Right cardiac atrium (tissue), 5 donors: ENCODE data around the gene FLAD1. TPM values are rescaled to one million over a fixed set of nuclear protein-coding genes. Genes with fewer than 3 reads are reported as not detected.
A peak's percentile ranks its signal among the peaks of the same experiment; 100 is the strongest.
"Not testable (repeated sequence)": the region's sequence is repeated elsewhere in the genome, so short reads cannot be mapped to it uniquely, and the experiment has no call there.

Experiments
- ATAC-seq, 2 donors: fragments of 200-7000 bp; cut with Tn5 transposase; one replicate each; pipeline versions ENCODE4 v1.8.0 to v1.9.1; 2020; ENCODE audit warnings: moderate library complexity in 2 of 2, mild to moderate bottlenecking in 1 of 2
- DNase-seq, 3 donors: peaks; one replicate each; pipeline ENCODE4 v3.0.0-alpha.2; 2020
- H3K27ac ChIP-seq: one replicate; pipeline ENCODE4 v1.5.1; 2013; ENCODE audit warnings: mild to moderate bottlenecking, low read length, control low read depth, moderate library complexity
- H3K27me3 ChIP-seq: one replicate; pipeline ENCODE4 v1.6.1; 2013; ENCODE audit not compliant: control insufficient read depth, insufficient read depth
- H3K4me1 ChIP-seq: one replicate; pipeline ENCODE4 v1.6.1; 2013; ENCODE audit warnings: low read length; ENCODE audit not compliant: control insufficient read depth, insufficient read depth
- H3K4me3 ChIP-seq: one replicate; pipeline ENCODE4 v1.5.1; 2013; ENCODE audit warnings: low read length, control low read depth
- H3K9me3 ChIP-seq: one replicate; pipeline ENCODE4 v1.6.1; 2013; ENCODE audit warnings: low read length; ENCODE audit not compliant: control insufficient read depth
- WGBS: extraction: QIAGEN DNeasy Blood & Tissue Kit; methylation state at CpG from one replicate; pipeline ENCODE4 v1.1.7; 2013; 5-methylcytosine and 5-hydroxymethylcytosine counted together
- intact Hi-C, 4 donors: fragments of 100-400 bp; cut with DNase I; formaldehyde crosslinking; loops; one replicate each; pipeline versions ENCODE4 v1.11.0 to v1.14.0; 2022 to 2023
- polyA plus RNA-seq: library from polyadenylated mRNA; stranded (reverse); fragments of 200-250 nt; gene quantifications from one replicate; pipeline ENCODE4 v1.2.3, GENCODE V29; 2013
- total RNA-seq, 4 donors: library from RNA; stranded (reverse); fragmentation: NEBNext Ultra II Directional; extraction: Animal tissue kit (Norgen Biotek cat#: 25700); gene quantifications; one replicate each; pipeline ENCODE4 v1.2.1, GENCODE V29; 2021
- donor health status: healthy with polysubstance abuse.
- donor health status: DM: no; HTN: yes; CAD: no.
- donor health status: DM: no; HTN: no; CAD: no.
- donor health status: DM: no; HTN: yes; CAD: no; lungs with severe emphysema.
- donor health status: DM: yes; HTN: yes; CAD: no.

FLAD1 gene
- total and polyA plus RNA-seq, 5 donors, result 22.8 to 32.7 (median 25.3) TPM

DNA sequence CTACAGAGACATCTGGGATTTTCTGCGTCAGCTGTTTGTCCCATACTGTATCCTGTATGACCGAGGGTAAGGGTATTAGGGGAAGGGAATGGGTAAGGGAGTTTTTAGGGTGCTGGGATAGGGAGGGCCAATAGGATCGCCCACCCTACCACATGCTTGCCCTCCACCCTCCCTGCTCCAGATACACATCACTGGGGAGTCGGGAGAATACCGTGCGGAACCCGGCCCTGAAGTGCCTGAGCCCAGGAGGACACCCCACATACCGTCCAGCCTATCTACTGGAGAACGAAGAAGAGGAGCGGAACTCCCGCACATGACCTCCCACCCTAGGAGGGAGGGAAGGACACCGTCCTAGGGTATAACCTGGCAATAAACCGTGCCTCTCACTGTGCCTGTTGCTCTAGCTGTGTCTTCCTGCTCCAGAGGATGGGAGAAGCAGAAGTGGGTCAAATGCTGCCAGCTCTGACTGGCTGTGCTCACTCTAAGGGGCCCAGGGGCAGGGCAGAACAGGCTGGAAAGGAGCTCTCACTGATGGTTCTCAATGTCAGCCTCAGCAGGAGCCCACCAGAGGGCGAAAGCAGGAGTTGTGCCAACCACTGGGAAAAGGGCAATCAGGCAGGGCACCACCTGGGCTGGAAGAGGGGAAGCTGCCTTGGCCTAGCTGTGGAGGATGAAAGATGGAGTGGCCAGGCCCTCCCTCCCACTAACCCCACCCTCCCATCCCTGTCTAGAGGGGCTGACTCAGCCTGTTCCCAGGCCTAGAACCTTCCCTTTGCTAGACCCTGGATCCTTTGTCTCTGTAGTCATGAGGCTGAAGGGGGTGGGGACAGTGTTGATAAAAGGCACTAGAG is 9.8 kb downstream of the FLAD1 start:
- Histone ChIP-seq H3K4me1 (no peaks in the 10 kb centered on the region), H3K27ac (no peak overlapping the region), H3K27me3 (no peaks in the 10 kb centered on the region), H3K4me3 (no peak overlapping the region), H3K9me3 (no peaks in the 10 kb centered on the region)
- 84% methylated on average over 14 of the region's 14 CpGs for WGBS
- intact Hi-C loops, result no loop called here
- DNase-seq (peak in 2 of 3 donors; percentile 19 to 34), ATAC-seq (peak in 1 of 2 donors; percentile 16)

DNA sequence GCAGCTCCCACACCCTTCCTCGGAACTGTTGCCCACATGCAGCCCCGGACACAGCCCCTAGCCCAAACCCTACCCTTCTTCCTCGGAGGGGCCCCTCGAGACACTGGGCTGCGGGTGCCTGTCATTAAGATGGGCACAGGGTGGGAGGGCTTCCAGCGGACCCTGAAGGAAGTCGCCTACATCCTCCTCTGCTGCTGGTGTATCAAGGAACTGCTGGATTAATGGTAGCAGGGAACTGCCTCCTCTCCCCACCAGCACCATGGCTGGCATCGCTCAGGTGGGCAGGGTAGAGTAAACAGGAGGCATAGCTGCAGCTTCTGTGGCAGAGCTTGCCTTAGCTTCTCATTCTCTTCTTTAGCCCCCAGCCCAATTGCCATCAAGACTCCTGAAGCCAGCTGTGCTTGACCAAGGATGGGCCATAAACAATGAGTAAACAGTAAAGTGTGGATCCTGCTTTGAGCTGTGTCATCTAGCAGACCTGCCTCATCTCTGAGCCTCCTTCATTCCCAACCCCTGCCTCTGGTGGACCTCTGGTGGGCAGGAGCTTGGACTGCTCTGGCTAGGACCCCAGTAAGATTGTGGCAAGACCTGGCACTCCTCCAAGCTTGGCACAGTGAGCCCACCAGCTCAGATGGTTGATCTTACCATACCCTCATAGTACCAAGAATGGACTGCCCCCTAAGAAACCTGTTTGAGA is 10.6 kb downstream of the FLAD1 start, which contains the start of gene LENEP:
Gene LENEP, plus strand, starts transcription at position 15 of the 697 bp plus-strand sequence. Its CDS starts 22 bp downstream, at position 37.
- no peaks in the 10 kb centered on the region for H3K27me3 ChIP-seq
- ATAC-seq (peak in 1 of 2 donors; percentile 3), DNase-seq (peak in 2 of 3 donors; percentile 35 to 42)
- H3K27ac ChIP-seq, result no peak within 1 kb of the TSS
- no peaks in the 10 kb centered on the region for H3K4me1 ChIP-seq
- no peak within 1 kb of the TSS for H3K4me3 ChIP-seq
- intact Hi-C loops, result no loop called here
- 60% methylated on average over 8 of the region's 8 CpGs for WGBS
- no peaks in the 10 kb centered on the region for H3K9me3 ChIP-seq

DNA sequence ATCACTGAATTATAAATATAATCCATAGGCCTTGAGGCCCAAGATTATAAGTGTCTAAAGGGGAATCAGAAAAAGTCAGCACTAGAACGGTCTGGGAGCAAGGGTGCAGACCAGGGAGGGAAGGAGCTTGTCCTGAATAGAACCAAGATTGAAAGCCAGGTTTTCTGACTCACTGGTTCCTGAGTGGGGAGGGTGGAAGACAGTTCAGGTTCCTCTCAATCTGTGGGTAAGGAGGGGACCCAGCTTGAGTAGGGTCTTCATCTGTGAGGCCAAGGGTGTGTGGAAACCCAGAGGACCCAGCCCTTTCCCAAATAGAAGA is 11.1 kb downstream of the FLAD1 start:
- intact Hi-C loops, result no loop called here
- Histone ChIP-seq H3K4me1 (peaks cover 3% of the 10 kb centered on the region), H3K4me3 (no peak overlapping the region), H3K27ac (no peak overlapping the region), H3K9me3 (no peaks in the 10 kb centered on the region), H3K27me3 (no peaks in the 10 kb centered on the region)
- DNase-seq, result peak in 2 of 3 donors; percentile 13 to 20
- WGBS, result 55% methylated on average over 1 of the region's 1 CpG
- no peak for ATAC-seq

DNA sequence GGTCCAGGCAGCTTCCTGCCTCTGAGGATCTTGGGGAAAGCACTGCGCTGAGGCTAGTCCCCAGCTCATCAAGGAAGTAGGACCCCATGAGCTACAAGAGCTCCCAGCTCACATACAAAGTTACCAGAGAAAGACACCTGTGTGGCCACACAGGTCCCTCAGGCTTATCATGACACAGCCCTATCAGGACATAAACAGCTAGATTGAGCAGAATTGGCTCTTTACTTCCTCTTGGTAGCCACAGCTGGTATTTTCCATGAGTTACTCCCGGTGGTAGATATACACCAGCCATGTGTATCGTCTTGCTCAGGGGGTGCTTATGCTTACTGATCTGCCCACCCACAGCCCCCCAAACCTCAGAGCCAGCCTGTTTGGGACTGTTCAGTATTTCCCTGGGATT is 11.4 kb downstream of the FLAD1 start:
- DNase-seq (peak in 1 of 3 donors; percentile 12), ATAC-seq (no peak)
- WGBS, result 69% methylated on average over 3 of the region's 3 CpGs
- Histone ChIP-seq H3K27me3 (no peaks in the 10 kb centered on the region), H3K4me1 (peaks cover 3% of the 10 kb centered on the region), H3K4me3 (no peak overlapping the region), H3K9me3 (no peaks in the 10 kb centered on the region), H3K27ac (no peak overlapping the region)
- intact Hi-C loops, result no loop called here

- DNase-seq, result peak; percentile 70 to 76 (median 71)
- H3K9me3 ChIP-seq, intact Hi-C loops, H3K27ac ChIP-seq, ATAC-seq, H3K27me3 ChIP-seq, H3K4me1 ChIP-seq, H3K4me3 ChIP-seq: not testable (repeated sequence)
- 60% methylated on average over 12 of the region's 13 CpGs for WGBS
Observed at GRCh38 chr1:154995301-154995983, 12.3 kb downstream of the FLAD1 start.

DNA sequence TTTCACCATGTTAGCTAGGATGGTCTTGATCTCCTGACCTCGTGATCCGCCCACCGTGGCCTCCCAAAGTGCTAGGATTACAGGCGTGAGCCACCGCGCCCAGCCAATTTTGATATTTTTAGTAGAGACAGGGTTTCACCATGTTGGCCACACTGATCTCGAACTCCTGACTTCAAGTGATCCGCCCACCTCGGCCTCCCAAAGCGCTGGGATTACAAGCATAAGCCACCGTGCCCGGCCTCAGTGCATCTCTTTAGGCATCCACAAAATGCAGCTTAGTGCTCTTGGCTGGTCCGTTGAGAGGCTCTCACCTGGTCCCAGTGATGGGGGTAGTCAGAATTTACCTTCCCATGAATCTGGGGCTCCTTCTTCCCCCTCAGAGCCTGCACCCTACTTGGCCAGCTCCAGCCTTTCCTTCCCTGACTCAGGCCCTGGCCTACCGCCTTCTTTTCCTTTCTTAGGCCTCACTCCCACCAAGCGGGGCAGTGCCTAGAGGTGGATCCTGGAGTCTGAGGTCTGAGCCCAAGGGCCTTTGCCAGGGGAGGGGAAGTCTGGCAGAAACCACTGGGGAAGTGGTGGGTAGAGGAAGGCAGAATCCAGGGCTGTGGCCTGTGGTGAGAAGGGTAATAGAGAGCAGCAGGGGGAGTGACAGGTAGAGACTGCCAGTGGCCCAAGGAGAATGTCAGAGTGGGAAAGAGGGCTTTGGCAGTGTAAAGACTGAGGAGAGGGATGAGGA is 14.0 kb downstream of the FLAD1 start:
- DNase-seq, result peak in 2 of 3 donors; percentile 39 to 50
- ATAC-seq, result no peak
- no peaks in the 10 kb centered on the region for H3K27me3 ChIP-seq
- intact Hi-C loops, result no loop called here
- WGBS, result 85% methylated on average over 15 of the region's 15 CpGs
- H3K4me3 ChIP-seq, result no peak overlapping the region
- H3K4me1 ChIP-seq, result peaks cover 5% of the 10 kb centered on the region
- no peak overlapping the region for H3K27ac ChIP-seq
- no peaks in the 10 kb centered on the region for H3K9me3 ChIP-seq

DNA sequence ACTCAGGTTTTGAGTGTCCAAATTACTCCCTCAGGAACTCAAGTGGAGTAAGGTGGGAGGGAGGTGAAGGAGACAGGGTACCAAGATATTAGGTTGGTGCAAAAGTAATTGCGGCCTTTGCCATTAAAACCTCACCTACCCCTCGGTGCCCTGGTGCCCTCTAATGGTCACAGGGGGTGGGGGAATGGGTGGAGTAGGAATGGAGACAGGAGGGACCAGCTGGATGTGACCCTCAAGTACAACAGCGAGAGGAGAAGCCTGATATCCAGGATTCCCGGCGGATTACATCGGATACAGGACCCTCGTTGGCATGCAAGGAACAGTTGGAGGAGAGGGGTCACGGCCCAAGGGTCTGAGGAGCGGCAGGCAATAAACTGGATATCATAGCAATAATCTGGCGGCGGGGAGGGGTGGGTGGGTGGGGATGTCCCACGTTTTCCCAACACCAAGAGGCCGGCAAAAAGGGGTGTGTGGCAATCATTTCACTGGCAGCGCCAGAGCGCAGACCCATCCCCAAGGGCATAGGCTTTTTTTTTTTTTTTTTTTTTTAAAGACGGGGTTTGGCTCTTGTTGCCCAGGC is 15.1 kb downstream of the FLAD1 start:
- no peak overlapping the region for H3K4me3 ChIP-seq
- WGBS, result 76% methylated on average over 16 of the region's 16 CpGs
- H3K27ac ChIP-seq, result no peak overlapping the region
- H3K4me1 ChIP-seq, result peaks cover 5% of the 10 kb centered on the region
- DNase-seq, result peak in 2 of 3 donors; percentile 23 to 52
- H3K9me3 ChIP-seq, result no peaks in the 10 kb centered on the region
- no peak for ATAC-seq
- no peaks in the 10 kb centered on the region for H3K27me3 ChIP-seq
- intact Hi-C loops, result no loop called here

DNA sequence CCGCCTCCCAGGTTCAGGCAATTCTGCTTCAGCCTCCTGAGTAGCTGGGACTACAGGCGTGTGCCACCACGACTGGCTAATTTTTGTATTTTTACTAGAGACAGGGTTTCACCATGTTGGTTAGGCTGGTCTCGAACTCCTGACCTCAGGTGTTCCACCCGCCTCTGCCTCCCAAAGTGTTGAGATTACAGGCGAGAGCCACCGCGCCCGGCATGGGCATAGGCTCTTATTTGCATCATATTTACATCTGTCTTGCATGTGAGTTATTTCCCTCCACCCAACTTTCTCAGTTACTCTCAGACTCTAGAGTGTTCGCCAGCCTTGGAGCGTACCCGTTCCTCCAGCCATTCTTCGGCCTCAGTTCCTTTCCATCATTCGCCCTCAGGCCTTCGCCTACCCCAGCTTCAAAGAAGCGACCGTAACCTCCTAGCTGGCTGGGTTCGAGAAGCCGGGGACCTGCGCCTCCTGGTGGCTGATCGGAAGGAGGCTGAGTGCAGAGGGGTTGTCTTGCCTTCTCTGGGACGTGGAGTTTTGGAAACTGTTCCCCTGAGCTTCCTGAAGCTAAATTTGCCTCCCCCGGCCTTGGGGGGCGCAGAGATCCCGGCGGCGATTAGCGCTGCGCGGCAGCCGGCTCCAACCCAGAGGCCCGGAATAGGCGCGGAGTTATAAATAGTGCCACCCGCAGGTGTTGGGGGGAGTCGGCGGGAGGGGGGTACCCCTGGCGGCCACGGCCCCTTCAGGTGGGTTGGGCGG is 15.8 kb downstream of the FLAD1 start:
- Histone ChIP-seq H3K27ac (peak overlapping the region; percentile 30), H3K4me3 (peak overlapping the region; percentile 87), H3K4me1 (peaks cover 5% of the 10 kb centered on the region), H3K27me3 (no peaks in the 10 kb centered on the region), H3K9me3 (no peaks in the 10 kb centered on the region)
- 11% methylated on average over 40 of the region's 40 CpGs for WGBS
- no peak for ATAC-seq
- intact Hi-C loops, result no loop called here
- peak; percentile 76 to 89 (median 89) for DNase-seq

GRCh38 chr1:154999571-155000410 is 16.6 kb downstream of the FLAD1 start:
- intact Hi-C loops, result no loop called here
- H3K4me3 ChIP-seq, result peak overlapping the region; percentile 87
- 1% methylated on average over 50 of the region's 50 CpGs for WGBS
- no peaks in the 10 kb centered on the region for H3K9me3 ChIP-seq
- ATAC-seq, result no peak
- H3K27ac ChIP-seq, result peak overlapping the region; percentile 90
- DNase-seq, result peak; percentile 27 to 71 (median 58)
- peaks cover 11% of the 10 kb centered on the region for H3K4me1 ChIP-seq
- H3K27me3 ChIP-seq, result no peaks in the 10 kb centered on the region
